SK-N-SH (cell line): ENCODE measurements around the gene MET. TPM values are rescaled to one million over a fixed set of nuclear protein-coding genes. Genes with fewer than 3 reads are reported as not detected.

ENCODE experiments used
- CTCF ChIA-PET: fragments of 300-600, 350-600 bp; formaldehyde crosslinking; extraction: SDS; loops from one replicate; lab custom pipeline; 2021; lab: Yijun Ruan, JAX
- POLR2A ChIA-PET: fragments of 350-600 bp; sonication (Branson Sonifier 250); formaldehyde crosslinking; extraction: SDS; loops from one replicate; lab custom pipeline; 2020; ENCODE audit warnings: antibody characterized with exemption, inconsistent platforms; lab: Yijun Ruan, JAX
- DNase-seq: peaks from one replicate; pipeline ENCODE4 v3.0.0; 2012
- H2AFZ ChIP-seq: fragments of 200-600 bp; sonication (generic); 2 replicates; pipeline ENCODE4 v1.8.1; 2016; ENCODE audit warnings: antibody characterized with exemption, mild to moderate bottlenecking, low read depth
- H3F3A ChIP-seq: fragments of 200-600 bp; sonication (generic); replicated peaks from 2 replicates; pipeline ENCODE3; 2016; ENCODE audit warnings: antibody characterized with exemption, mild to moderate bottlenecking; ENCODE audit not compliant: insufficient read depth
- H3K27ac ChIP-seq, 2 experiments: fragments of 200-500 bp in 1 of 2; fragments of 200-600 bp in 1 of 2; sonication (Bioruptor generic) in 1 of 2; sonication (generic), shearing (Covaris generic) in 1 of 2; 2 replicates each; pipeline versions ENCODE4 v1.5.1 to v1.6.1; 2014 to 2016; ENCODE audit warnings: low read depth in 2 of 2, inconsistent platforms in 1 of 2, low read length in 1 of 2, mild to moderate bottlenecking in 1 of 2, mixed read lengths in 1 of 2
- H3K27me3 ChIP-seq: fragments of 200-600 bp; sonication (generic), shearing (Covaris generic); 2 replicates; pipeline ENCODE4 v1.6.1; 2016; ENCODE audit warnings: mixed run types; ENCODE audit not compliant: insufficient read depth
- H3K36me3 ChIP-seq, 2 experiments: fragments of 200-500 bp in 1 of 2; fragments of 200-600 bp in 1 of 2; sonication (Bioruptor generic) in 1 of 2; sonication (generic) in 1 of 2; replicated peaks in 1 of 2; 2 replicates each; pipeline versions ENCODE3 to v1.5.1; 2014 to 2016; ENCODE audit warnings: low read length in 1 of 2, mild to moderate bottlenecking in 1 of 2; ENCODE audit not compliant: insufficient read depth in 2 of 2, control insufficient read depth in 1 of 2
- H3K4me1 ChIP-seq, 2 experiments: fragments of 200-500 bp in 1 of 2; fragments of 200-600 bp in 1 of 2; sonication (Bioruptor generic) in 1 of 2; sonication (generic), shearing (Covaris generic) in 1 of 2; 2 replicates each; pipeline versions ENCODE4 v1.5.1 to v1.6.1; 2014 to 2016; ENCODE audit warnings: low read depth in 1 of 2, low read length in 1 of 2, mixed run types in 1 of 2; ENCODE audit not compliant: insufficient read depth in 2 of 2, control insufficient read depth in 1 of 2
- H3K4me2 ChIP-seq: fragments of 200-600 bp; sonication (generic), shearing (Covaris generic); 2 replicates; pipeline ENCODE4 v1.6.1; 2017; ENCODE audit warnings: mixed run types
- H3K4me3 ChIP-seq, 2 experiments: fragments of 200-500 bp in 1 of 2; fragments of 200-600 bp in 1 of 2; sonication (Bioruptor generic) in 1 of 2; sonication (generic), shearing (Covaris generic) in 1 of 2; 2 replicates each; pipeline versions ENCODE4 v1.5.1 to v1.8.1; 2014 to 2016; ENCODE audit warnings: low read depth in 2 of 2, inconsistent platforms in 1 of 2, low read length in 1 of 2, mild to moderate bottlenecking in 1 of 2, mixed read lengths in 1 of 2, moderate library complexity in 1 of 2
- H3K79me2 ChIP-seq: fragments of 200-600 bp; sonication (generic); 2 replicates; pipeline ENCODE4 v1.8.1; 2017; ENCODE audit warnings: mild to moderate bottlenecking; ENCODE audit not compliant: insufficient read depth
- H3K9ac ChIP-seq: fragments of 200-600 bp; sonication (generic); 2 replicates; pipeline ENCODE4 v1.6.1; 2017; ENCODE audit warnings: mixed run types
- H3K9me2 ChIP-seq: fragments of 200-600 bp; sonication (generic); 2 replicates; pipeline ENCODE4 v1.6.1; 2017; ENCODE audit warnings: mixed run types
- H3K9me3 ChIP-seq: fragments of 200-600 bp; sonication (generic); 2 replicates; pipeline ENCODE4 v1.6.1; 2017; ENCODE audit warnings: mixed run types, mild to moderate bottlenecking, moderate library complexity
- H4K20me1 ChIP-seq: fragments of 200-600 bp; sonication (generic); 2 replicates; pipeline ENCODE4 v1.6.1; 2017; ENCODE audit warnings: mild to moderate bottlenecking, mixed run types; ENCODE audit not compliant: insufficient read depth
- CHD2 ChIP-seq: fragments of 150-350 bp; IDR thresholded peaks from 2 replicates; pipeline ENCODE4 v1.6.1; 2018; ENCODE audit warnings: low read length; ENCODE audit not compliant: partially characterized antibody
- ELF1 ChIP-seq: IDR thresholded peaks from 2 replicates; pipeline ENCODE4 v1.4.0; 2012
- EZH2phosphoT487 ChIP-seq: fragments of 200-600 bp; sonication (generic); IDR thresholded peaks from 2 replicates; pipeline ENCODE4 v1.6.1; 2017; ENCODE audit warnings: low read depth, mixed run types, mild to moderate bottlenecking, antibody characterized with exemption, moderate library complexity, borderline replicate concordance
- FOXJ3 ChIP-seq: sonication (generic); formaldehyde crosslinking; IDR thresholded peaks from 2 replicates; pipeline ENCODE4 v1.5.1; 2020; ENCODE audit warnings: mild to moderate bottlenecking, missing genetic modification reagents
- MXI1 ChIP-seq: IDR thresholded peaks from 2 replicates; pipeline ENCODE4 v1.6.1; 2012; ENCODE audit warnings: mild to moderate bottlenecking, low read depth, low read length, improper control_type of control experiment
- RCOR1 ChIP-seq: fragments of 150-350 bp; IDR thresholded peaks from 2 replicates; pipeline ENCODE4 v1.6.1; 2017; ENCODE audit warnings: antibody characterized with exemption, low read length
- RFX5 ChIP-seq: IDR thresholded peaks from 2 replicates; pipeline ENCODE4 v1.6.1; 2012; ENCODE audit warnings: mild to moderate bottlenecking, improper control_type of control experiment, low read length
- RXRA ChIP-seq: IDR thresholded peaks from 2 replicates; pipeline ENCODE4 v1.4.0; 2012; ENCODE audit warnings: low read depth, mild to moderate bottlenecking, borderline replicate concordance
- SIN3A ChIP-seq: IDR thresholded peaks from 2 replicates; pipeline ENCODE4 v1.6.1; 2012; ENCODE audit warnings: low read depth, mild to moderate bottlenecking, low read length, moderate library complexity, borderline replicate concordance
- SMC3 ChIP-seq: IDR thresholded peaks from 2 replicates; pipeline ENCODE4 v1.6.1; 2012; ENCODE audit warnings: low read depth, low read length, improper control_type of control experiment
- TEAD4 ChIP-seq: IDR thresholded peaks from 2 replicates; pipeline ENCODE4 v1.4.0; 2012; ENCODE audit warnings: mild to moderate bottlenecking, borderline replicate concordance; ENCODE audit not compliant: insufficient read depth
- YY1 ChIP-seq: IDR thresholded peaks from 2 replicates; pipeline ENCODE4 v1.4.0; 2012; ENCODE audit warnings: low read depth, mild to moderate bottlenecking
- WGBS: methylation state at CpG from one replicate; pipeline ENCODE4 v1.1.6; 2017; ENCODE audit warnings: low lambda C conversion rate; 5-methylcytosine and 5-hydroxymethylcytosine counted together
- polyA plus RNA-seq, 3 experiments: library from polyadenylated mRNA; depleted of rRNA; stranded (reverse); fragments of >200 nt; gene quantifications; 2 replicates each; pipeline ENCODE4 v1.2.3, GENCODE V29; 2012
- TF ChIP-seq, protein P1 (sequence below): IDR thresholded peaks from 2 replicates; pipeline ENCODE4 v1.6.1; 2012; ENCODE audit warnings: mild to moderate bottlenecking, low read depth, low read length, moderate library complexity
- TF ChIP-seq, protein P2 (sequence below): fragments of 150-350 bp; IDR thresholded peaks from 2 replicates; pipeline ENCODE4 v1.6.1; 2017; ENCODE audit warnings: antibody characterized with exemption, low read length, low read depth, borderline replicate concordance
- TF ChIP-seq, protein P3 (sequence below): fragments of 150-350 bp; IDR thresholded peaks from 2 replicates; pipeline ENCODE4 v1.6.1; 2016; ENCODE audit warnings: mild to moderate bottlenecking, low read depth, low read length
- TF ChIP-seq, protein P4 (sequence below): fragments of 200-600 bp; sonication (generic); IDR thresholded peaks from 2 replicates; pipeline ENCODE4 v1.6.1; 2017; ENCODE audit warnings: antibody characterized with exemption, mild to moderate bottlenecking, moderate library complexity
- TF ChIP-seq, protein P5 (sequence below): IDR thresholded peaks from 2 replicates; pipeline ENCODE4 v1.4.0; 2012; ENCODE audit warnings: low read depth, borderline replicate concordance

MET gene
- polyA plus RNA-seq, 1 of the 3 experiments (the other 2 are of a cell fraction), result 38.7 TPM

DNA sequence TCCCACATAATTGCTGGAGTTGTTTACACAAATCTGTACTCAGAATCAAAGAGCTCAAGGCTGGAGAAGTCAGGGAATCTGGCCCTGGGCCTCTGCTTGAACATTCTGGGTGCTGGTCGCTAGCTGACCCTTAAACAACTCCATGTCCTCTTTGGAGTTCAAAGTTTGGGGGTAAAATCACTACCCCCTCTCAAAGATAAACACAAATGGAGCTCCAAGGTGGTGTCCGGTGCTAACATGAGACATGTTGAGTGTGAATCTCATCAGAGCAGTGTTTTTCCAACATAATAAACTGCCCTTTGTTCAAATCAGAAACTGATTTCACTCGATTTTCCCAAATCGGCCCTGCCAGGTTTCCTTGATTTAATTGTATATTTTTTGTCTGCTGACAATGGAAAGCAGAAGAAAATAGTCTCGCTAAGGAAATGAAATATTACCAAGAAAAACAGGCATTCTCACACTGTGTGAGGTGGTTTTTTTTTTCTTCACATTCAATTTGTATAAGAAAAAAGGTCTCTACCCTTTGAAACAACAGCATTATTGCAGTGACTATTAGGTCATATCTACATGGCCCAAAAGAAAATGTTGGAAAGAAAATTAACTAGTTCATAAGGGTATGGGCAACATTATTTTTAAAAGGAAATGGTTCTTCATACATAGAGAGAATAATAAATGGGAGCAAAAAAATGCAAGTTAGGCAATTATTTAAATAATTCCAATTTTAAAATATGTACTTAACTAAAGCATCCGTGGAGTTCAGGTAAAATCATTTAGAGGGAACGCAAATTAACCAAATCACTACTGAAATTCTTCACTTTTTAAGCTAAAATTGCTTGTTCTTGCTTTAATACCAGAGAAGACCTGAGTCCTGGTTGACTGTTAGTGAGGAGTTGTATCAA, 134.3 kb downstream of the MET start:
- no peaks in the 10 kb centered on the region for H3K9me3 ChIP-seq
- no peaks in the 10 kb centered on the region for H3K36me3 ChIP-seq
- no peaks in the 10 kb centered on the region for H3K9me2 ChIP-seq
- peaks cover 0 to 17% of the 10 kb centered on the region in 2 experiments; a peak in 3 of 4 replicates for H3K4me1 ChIP-seq
- 43% methylated on average over 7 of the region's 7 CpGs for WGBS
- H2AFZ ChIP-seq, result no peak overlapping the region
- H3K27me3 ChIP-seq, result peaks cover 34% of the 10 kb centered on the region; the same call in 1 of the 2 replicates
- CTCF ChIA-PET, result interaction anchor here (0.7 to 14.8 kb wide), 3 partner anchors 14 to 633 kb away, joined by 3 to 192 read pairs (median 4); no protein-coding TSS in a partner anchor
- H3K4me2 ChIP-seq, result no peak overlapping the region
- H3K79me2 ChIP-seq, result no peaks in the 10 kb centered on the region
- TF ChIP-seq YY1, result no peak
- TF ChIP-seq FOXJ3 (CRISPR knock-in tag), result no peak
- no peak for TF ChIP-seq CHD2
- no peak for TF ChIP-seq SMC3
- TF ChIP-seq MXI1, result no peak
- TF ChIP-seq, protein P1, sequence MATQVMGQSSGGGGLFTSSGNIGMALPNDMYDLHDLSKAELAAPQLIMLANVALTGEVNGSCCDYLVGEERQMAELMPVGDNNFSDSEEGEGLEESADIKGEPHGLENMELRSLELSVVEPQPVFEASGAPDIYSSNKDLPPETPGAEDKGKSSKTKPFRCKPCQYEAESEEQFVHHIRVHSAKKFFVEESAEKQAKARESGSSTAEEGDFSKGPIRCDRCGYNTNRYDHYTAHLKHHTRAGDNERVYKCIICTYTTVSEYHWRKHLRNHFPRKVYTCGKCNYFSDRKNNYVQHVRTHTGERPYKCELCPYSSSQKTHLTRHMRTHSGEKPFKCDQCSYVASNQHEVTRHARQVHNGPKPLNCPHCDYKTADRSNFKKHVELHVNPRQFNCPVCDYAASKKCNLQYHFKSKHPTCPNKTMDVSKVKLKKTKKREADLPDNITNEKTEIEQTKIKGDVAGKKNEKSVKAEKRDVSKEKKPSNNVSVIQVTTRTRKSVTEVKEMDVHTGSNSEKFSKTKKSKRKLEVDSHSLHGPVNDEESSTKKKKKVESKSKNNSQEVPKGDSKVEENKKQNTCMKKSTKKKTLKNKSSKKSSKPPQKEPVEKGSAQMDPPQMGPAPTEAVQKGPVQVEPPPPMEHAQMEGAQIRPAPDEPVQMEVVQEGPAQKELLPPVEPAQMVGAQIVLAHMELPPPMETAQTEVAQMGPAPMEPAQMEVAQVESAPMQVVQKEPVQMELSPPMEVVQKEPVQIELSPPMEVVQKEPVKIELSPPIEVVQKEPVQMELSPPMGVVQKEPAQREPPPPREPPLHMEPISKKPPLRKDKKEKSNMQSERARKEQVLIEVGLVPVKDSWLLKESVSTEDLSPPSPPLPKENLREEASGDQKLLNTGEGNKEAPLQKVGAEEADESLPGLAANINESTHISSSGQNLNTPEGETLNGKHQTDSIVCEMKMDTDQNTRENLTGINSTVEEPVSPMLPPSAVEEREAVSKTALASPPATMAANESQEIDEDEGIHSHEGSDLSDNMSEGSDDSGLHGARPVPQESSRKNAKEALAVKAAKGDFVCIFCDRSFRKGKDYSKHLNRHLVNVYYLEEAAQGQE, result no peak
- no peak for TF ChIP-seq RXRA
- TF ChIP-seq EZH2phosphoT487, result no peak
- TF ChIP-seq, protein P2, sequence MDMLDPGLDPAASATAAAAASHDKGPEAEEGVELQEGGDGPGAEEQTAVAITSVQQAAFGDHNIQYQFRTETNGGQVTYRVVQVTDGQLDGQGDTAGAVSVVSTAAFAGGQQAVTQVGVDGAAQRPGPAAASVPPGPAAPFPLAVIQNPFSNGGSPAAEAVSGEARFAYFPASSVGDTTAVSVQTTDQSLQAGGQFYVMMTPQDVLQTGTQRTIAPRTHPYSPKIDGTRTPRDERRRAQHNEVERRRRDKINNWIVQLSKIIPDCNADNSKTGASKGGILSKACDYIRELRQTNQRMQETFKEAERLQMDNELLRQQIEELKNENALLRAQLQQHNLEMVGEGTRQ, result no peak
- TF ChIP-seq RFX5, result no peak
- TF ChIP-seq, protein P3, sequence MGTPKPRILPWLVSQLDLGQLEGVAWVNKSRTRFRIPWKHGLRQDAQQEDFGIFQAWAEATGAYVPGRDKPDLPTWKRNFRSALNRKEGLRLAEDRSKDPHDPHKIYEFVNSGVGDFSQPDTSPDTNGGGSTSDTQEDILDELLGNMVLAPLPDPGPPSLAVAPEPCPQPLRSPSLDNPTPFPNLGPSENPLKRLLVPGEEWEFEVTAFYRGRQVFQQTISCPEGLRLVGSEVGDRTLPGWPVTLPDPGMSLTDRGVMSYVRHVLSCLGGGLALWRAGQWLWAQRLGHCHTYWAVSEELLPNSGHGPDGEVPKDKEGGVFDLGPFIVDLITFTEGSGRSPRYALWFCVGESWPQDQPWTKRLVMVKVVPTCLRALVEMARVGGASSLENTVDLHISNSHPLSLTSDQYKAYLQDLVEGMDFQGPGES, result no peak
- no peak for TF ChIP-seq SIN3A
- TF ChIP-seq, protein P4, sequence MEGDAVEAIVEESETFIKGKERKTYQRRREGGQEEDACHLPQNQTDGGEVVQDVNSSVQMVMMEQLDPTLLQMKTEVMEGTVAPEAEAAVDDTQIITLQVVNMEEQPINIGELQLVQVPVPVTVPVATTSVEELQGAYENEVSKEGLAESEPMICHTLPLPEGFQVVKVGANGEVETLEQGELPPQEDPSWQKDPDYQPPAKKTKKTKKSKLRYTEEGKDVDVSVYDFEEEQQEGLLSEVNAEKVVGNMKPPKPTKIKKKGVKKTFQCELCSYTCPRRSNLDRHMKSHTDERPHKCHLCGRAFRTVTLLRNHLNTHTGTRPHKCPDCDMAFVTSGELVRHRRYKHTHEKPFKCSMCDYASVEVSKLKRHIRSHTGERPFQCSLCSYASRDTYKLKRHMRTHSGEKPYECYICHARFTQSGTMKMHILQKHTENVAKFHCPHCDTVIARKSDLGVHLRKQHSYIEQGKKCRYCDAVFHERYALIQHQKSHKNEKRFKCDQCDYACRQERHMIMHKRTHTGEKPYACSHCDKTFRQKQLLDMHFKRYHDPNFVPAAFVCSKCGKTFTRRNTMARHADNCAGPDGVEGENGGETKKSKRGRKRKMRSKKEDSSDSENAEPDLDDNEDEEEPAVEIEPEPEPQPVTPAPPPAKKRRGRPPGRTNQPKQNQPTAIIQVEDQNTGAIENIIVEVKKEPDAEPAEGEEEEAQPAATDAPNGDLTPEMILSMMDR, result no peak
- TF ChIP-seq, protein P5, sequence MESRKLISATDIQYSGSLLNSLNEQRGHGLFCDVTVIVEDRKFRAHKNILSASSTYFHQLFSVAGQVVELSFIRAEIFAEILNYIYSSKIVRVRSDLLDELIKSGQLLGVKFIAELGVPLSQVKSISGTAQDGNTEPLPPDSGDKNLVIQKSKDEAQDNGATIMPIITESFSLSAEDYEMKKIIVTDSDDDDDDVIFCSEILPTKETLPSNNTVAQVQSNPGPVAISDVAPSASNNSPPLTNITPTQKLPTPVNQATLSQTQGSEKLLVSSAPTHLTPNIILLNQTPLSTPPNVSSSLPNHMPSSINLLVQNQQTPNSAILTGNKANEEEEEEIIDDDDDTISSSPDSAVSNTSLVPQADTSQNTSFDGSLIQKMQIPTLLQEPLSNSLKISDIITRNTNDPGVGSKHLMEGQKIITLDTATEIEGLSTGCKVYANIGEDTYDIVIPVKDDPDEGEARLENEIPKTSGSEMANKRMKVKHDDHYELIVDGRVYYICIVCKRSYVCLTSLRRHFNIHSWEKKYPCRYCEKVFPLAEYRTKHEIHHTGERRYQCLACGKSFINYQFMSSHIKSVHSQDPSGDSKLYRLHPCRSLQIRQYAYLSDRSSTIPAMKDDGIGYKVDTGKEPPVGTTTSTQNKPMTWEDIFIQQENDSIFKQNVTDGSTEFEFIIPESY, result no peak
- TF ChIP-seq RCOR1, result no peak
- TF ChIP-seq ELF1, result no peak
- no peak for TF ChIP-seq TEAD4
- H4K20me1 ChIP-seq, result no peaks in the 10 kb centered on the region
- H3K4me3 ChIP-seq, result no peak overlapping the region
- no peak overlapping the region for H3K27ac ChIP-seq
- DNase-seq, result no peak
- POLR2A ChIA-PET, result no interaction called here
- peaks cover 15% of the 10 kb centered on the region for H3F3A ChIP-seq
- no peak overlapping the region for H3K9ac ChIP-seq
